HL-60 (cell line): ENCODE data around the gene YWHAQ.
A peak's percentile ranks its signal among the peaks of the same experiment; 100 is the strongest.

Experiments used
- DNase-seq, 2 experiments: peaks; one replicate each; pipeline ENCODE4 v3.0.0-alpha.2; 2010 to 2020; ENCODE audit warnings: low read depth in 1 of 2, low spot score in 1 of 2
- H3K27ac ChIP-seq: fragments of 250-450 bp; sonication (Bioruptor Pico); replicated peaks from 2 replicates; pipeline ENCODE4 v1.5.1; 2020; ENCODE audit warnings: mild to moderate bottlenecking, moderate library complexity
- H3K27me3 ChIP-seq: fragments of 250-450 bp; sonication (Bioruptor Pico); 2 replicates; pipeline ENCODE4 v1.5.1; 2021; ENCODE audit warnings: mild to moderate bottlenecking, moderate library complexity; ENCODE audit not compliant: insufficient read depth, poor library complexity, severe bottlenecking
- H3K4me3 ChIP-seq: replicated peaks from 2 replicates; pipeline ENCODE4 v1.5.1; 2011; ENCODE audit warnings: mild to moderate bottlenecking, control low read depth, low read length; ENCODE audit not compliant: insufficient read depth
- CTCF ChIP-seq: IDR thresholded peaks from one replicate; pipeline ENCODE4 v1.5.1; 2011; ENCODE audit warnings: low read length, control low read depth, inconsistent platforms; ENCODE audit not compliant: insufficient read depth
- GABPA ChIP-seq: IDR thresholded peaks from 2 replicates; pipeline ENCODE4 v1.6.1; 2012; ENCODE audit warnings: low read depth
- POLR2AphosphoS5 ChIP-seq: IDR thresholded peaks from 2 replicates; pipeline ENCODE4 v1.6.1; 2012; ENCODE audit warnings: low read depth
- REST ChIP-seq: IDR thresholded peaks from 2 replicates; pipeline ENCODE4 v1.6.1; 2012; ENCODE audit warnings: low read depth; ENCODE audit not compliant: insufficient replicate concordance
- SPI1 ChIP-seq: IDR thresholded peaks from 2 replicates; pipeline ENCODE4 v1.6.1; 2012; ENCODE audit warnings: low read depth, mild to moderate bottlenecking, borderline replicate concordance

Gene YWHAQ

GRCh38 chr2:9545502-9545901 is 85.3 kb downstream of the YWHAQ start:
- H3K27ac ChIP-seq: no peak overlapping the region
- no peaks in the 10 kb centered on the region for H3K27me3 ChIP-seq
- TF ChIP-seq REST: no peak
- no peak for TF ChIP-seq POLR2AphosphoS5
- TF ChIP-seq CTCF: no peak
- TF ChIP-seq GABPA: no peak
- no peak for TF ChIP-seq SPI1
- no peak overlapping the region for H3K4me3 ChIP-seq
- no peak for DNase-seq

GRCh38 chr2:9543557-9543956 is 87.2 kb downstream of the YWHAQ start:
- no peak for TF ChIP-seq CTCF
- TF ChIP-seq SPI1: peak; percentile 71; the same call in 1 of the 2 replicates
- Histone ChIP-seq H3K27ac (no peak overlapping the region), H3K4me3 (no peak overlapping the region), H3K27me3 (no peaks in the 10 kb centered on the region)
- no peak for DNase-seq

- H3K4me3 ChIP-seq: no peak overlapping the region
- H3K27me3 ChIP-seq: no peaks in the 10 kb centered on the region
- no peak overlapping the region; the same call in 1 of the 2 replicates for H3K27ac ChIP-seq
- TF ChIP-seq SPI1: no peak
- TF ChIP-seq CTCF: no peak
- no peak for TF ChIP-seq GABPA
- TF ChIP-seq POLR2AphosphoS5: no peak
- no peak for TF ChIP-seq REST
- DNase-seq: no peak
Observed at GRCh38 chr2:9539531-9539930, 91.3 kb downstream of the YWHAQ start.

- no peak for TF ChIP-seq POLR2AphosphoS5
- DNase-seq: peak; percentile 11 to 61
- peak overlapping the region; percentile 80 for H3K27ac ChIP-seq
- no peak overlapping the region for H3K4me3 ChIP-seq
- no peaks in the 10 kb centered on the region for H3K27me3 ChIP-seq
Observed at GRCh38 chr2:9538000-9538507, 92.7 kb downstream of the YWHAQ start.
